PFSK-1 (cell line): ENCODE data around the gene LCN6.

Experiments
- FOXP2 ChIP-seq: optimal IDR thresholded peaks from 2 replicates; pipeline ENCODE3; 2011; ENCODE audit warnings: borderline replicate concordance, control low read depth, inconsistent platforms; ENCODE audit not compliant: insufficient read depth; ENCODE audit errors: extremely low read length, extremely low read depth
- POLR2AphosphoS5 ChIP-seq: IDR thresholded peaks from 2 replicates; pipeline ENCODE4 v1.6.1; 2012; ENCODE audit warnings: low read depth, mild to moderate bottlenecking, control low read depth, low read length, moderate library complexity
- REST ChIP-seq, 2 experiments: IDR thresholded peaks; 2 replicates each; pipeline versions ENCODE4 v1.6.1 to v1.8.0; 2011 to 2012; ENCODE audit warnings: low read depth in 2 of 2, low read length in 2 of 2, control low read depth in 1 of 2, inconsistent platforms in 1 of 2, mild to moderate bottlenecking in 1 of 2, moderate library complexity in 1 of 2; ENCODE audit not compliant: insufficient read depth in 1 of 2
- SIN3A ChIP-seq: IDR thresholded peaks from 2 replicates; pipeline ENCODE4 v1.6.1; 2012; ENCODE audit warnings: mild to moderate bottlenecking, low read length, moderate library complexity, borderline replicate concordance; ENCODE audit not compliant: insufficient read depth
- TAF1 ChIP-seq: IDR thresholded peaks from 2 replicates; pipeline ENCODE4 v1.6.1; 2012; ENCODE audit warnings: low read length, control low read depth, borderline replicate concordance; ENCODE audit not compliant: insufficient read depth

The LCN6 gene

GRCh38 chr9:136741883-136742571 lies 6.3 kb downstream of the LCN6 start:
- TF ChIP-seq POLR2AphosphoS5: no peak
- TF ChIP-seq TAF1: no peak
- no peak for TF ChIP-seq SIN3A
- TF ChIP-seq REST (IDR thresholded peaks at IDR 0.05; ENCODE audit: insufficient read depth in 1 of 2, low read depth in 2 of 2, low read length in 2 of 2): no peak
- TF ChIP-seq FOXP2: no peak

- TF ChIP-seq REST (IDR thresholded peaks at IDR 0.05; ENCODE audit: insufficient read depth in 1 of 2, low read depth in 2 of 2, low read length in 2 of 2): no peak
- no peak for TF ChIP-seq SIN3A
- no peak for TF ChIP-seq POLR2AphosphoS5
These were observed 7.1 kb downstream of the LCN6 start for GRCh38 chr9:136740971-136741882.

GRCh38 chr9:136740491-136740890 lies 7.8 kb downstream of the LCN6 start:
- TF ChIP-seq REST (IDR thresholded peaks at IDR 0.05; ENCODE audit: insufficient read depth in 1 of 2, low read depth in 2 of 2, low read length in 2 of 2) (no peak), FOXP2 (no peak), TAF1 (no peak), POLR2AphosphoS5 (no peak), SIN3A (no peak)

- TF ChIP-seq SIN3A (no peak), POLR2AphosphoS5 (no peak), REST (IDR thresholded peaks at IDR 0.05; ENCODE audit: insufficient read depth in 1 of 2, low read depth in 2 of 2, low read length in 2 of 2) (no peak), FOXP2 (no peak), TAF1 (no peak)
These were observed 8.3 kb downstream of the LCN6 start for GRCh38 chr9:136740069-136740468.
